SU-DHL-6 (cell line): ENCODE data around the gene KLHL36.

Experiments
- H2AFZ ChIP-seq: fragments of 200-600 bp; sonication (generic); 2 replicates; pipeline ENCODE4 v1.6.1; 2014; ENCODE audit warnings: low read depth, mild to moderate bottlenecking, moderate library complexity, mixed read lengths, antibody characterized with exemption, low read length; ENCODE audit not compliant: severe bottlenecking
- H3F3A ChIP-seq: fragments of 200-600 bp; shearing (Covaris generic); 2 replicates; pipeline ENCODE4 v1.6.0; 2016; ENCODE audit warnings: antibody characterized with exemption, mild to moderate bottlenecking; ENCODE audit not compliant: insufficient read depth
- H3K27ac ChIP-seq: fragments of 200-600 bp; sonication (generic); 2 replicates; pipeline ENCODE4 v1.5.1; 2016; ENCODE audit warnings: low read depth, mild to moderate bottlenecking, low read length, moderate library complexity, mixed read lengths
- H3K27me3 ChIP-seq: fragments of 200-600 bp; sonication (generic), shearing (Covaris generic); 2 replicates; pipeline ENCODE4 v1.6.0; 2014; ENCODE audit warnings: mild to moderate bottlenecking, low read length
- H3K36me3 ChIP-seq: fragments of 200-600 bp; sonication (generic); 2 replicates; pipeline ENCODE4 v1.6.1; 2014; ENCODE audit warnings: mild to moderate bottlenecking, low read length, mixed read lengths
- H3K4me2 ChIP-seq: fragments of 300-600, 200-600 bp; shearing (Covaris generic), sonication (generic); 2 replicates; pipeline ENCODE4 v1.6.0; 2014; ENCODE audit warnings: low read length, low read depth, mild to moderate bottlenecking; ENCODE audit not compliant: poor library complexity, severe bottlenecking
- H3K4me3 ChIP-seq: fragments of 200-600 bp; sonication (generic); 2 replicates; pipeline ENCODE4 v1.5.1; 2014; ENCODE audit warnings: antibody characterized with exemption, low read length, mild to moderate bottlenecking, mixed read lengths; ENCODE audit not compliant: insufficient read depth, poor library complexity, severe bottlenecking
- H3K79me2 ChIP-seq: fragments of 200-600 bp; sonication (generic); 2 replicates; pipeline ENCODE4 v1.6.1; 2014; ENCODE audit warnings: mild to moderate bottlenecking, low read length, moderate library complexity; ENCODE audit not compliant: insufficient read depth
- H3K9ac ChIP-seq: fragments of 200-600 bp; sonication (generic); 2 replicates; pipeline ENCODE4 v1.7.0; 2014; ENCODE audit warnings: mild to moderate bottlenecking, low read length
- H3K9me2 ChIP-seq: fragments of 200-600 bp; sonication (generic); replicated peaks from 2 replicates; pipeline ENCODE4 v1.6.1; 2014; ENCODE audit warnings: low read length; ENCODE audit not compliant: insufficient read depth
- H3K9me3 ChIP-seq: fragments of 200-600 bp; sonication (generic); 2 replicates; pipeline ENCODE4 v1.6.1; 2014; ENCODE audit warnings: low read length, mixed read lengths; ENCODE audit not compliant: insufficient read depth
- H4K20me1 ChIP-seq: fragments of 200-600 bp; sonication (generic); 2 replicates; pipeline ENCODE4 v1.6.1; 2014; ENCODE audit warnings: low read depth, mild to moderate bottlenecking, antibody characterized with exemption, low read length, moderate library complexity, mixed read lengths
- EZH2phosphoT487 ChIP-seq: fragments of 200-600 bp; sonication (generic), shearing (Covaris generic); conservative IDR thresholded peaks from 2 replicates; pipeline ENCODE4 v1.6.1; 2018; ENCODE audit warnings: mild to moderate bottlenecking, antibody characterized with exemption, low read length, moderate library complexity, mixed read lengths
- TF ChIP-seq, protein P1 (sequence below): fragments of 200-600 bp; sonication (generic); IDR thresholded peaks from one replicate; pipeline ENCODE4 v1.5.1; 2017; ENCODE audit warnings: antibody characterized with exemption, mild to moderate bottlenecking, low read length, moderate library complexity; ENCODE audit not compliant: insufficient read depth, poor library complexity, severe bottlenecking

KLHL36 gene

DNA sequence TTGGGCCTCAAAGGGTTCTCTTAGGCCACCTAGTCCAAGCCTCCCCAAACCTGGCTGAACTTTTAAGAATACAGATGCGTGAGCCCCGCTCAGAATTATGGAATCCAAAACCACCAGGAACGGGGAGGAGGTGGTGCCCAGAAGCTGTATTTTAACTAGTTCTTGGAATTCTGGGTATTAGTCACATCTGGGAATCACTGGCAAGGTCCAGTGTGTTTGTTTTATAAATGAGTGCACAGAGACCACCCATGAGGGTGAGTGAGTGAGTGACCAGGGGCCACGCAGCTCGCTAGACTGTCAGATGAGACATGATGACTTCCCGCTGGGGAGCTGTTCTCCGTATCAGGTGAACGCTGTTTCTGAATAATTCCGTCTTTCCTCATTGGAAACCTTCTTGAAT lies 14.2 kb downstream of the KLHL36 start:
- H3K4me3 ChIP-seq: no peak overlapping the region
- H4K20me1 ChIP-seq: no peaks in the 10 kb centered on the region
- no peak overlapping the region for H2AFZ ChIP-seq
- no peaks in the 10 kb centered on the region for H3K9me3 ChIP-seq
- TF ChIP-seq, protein P1, sequence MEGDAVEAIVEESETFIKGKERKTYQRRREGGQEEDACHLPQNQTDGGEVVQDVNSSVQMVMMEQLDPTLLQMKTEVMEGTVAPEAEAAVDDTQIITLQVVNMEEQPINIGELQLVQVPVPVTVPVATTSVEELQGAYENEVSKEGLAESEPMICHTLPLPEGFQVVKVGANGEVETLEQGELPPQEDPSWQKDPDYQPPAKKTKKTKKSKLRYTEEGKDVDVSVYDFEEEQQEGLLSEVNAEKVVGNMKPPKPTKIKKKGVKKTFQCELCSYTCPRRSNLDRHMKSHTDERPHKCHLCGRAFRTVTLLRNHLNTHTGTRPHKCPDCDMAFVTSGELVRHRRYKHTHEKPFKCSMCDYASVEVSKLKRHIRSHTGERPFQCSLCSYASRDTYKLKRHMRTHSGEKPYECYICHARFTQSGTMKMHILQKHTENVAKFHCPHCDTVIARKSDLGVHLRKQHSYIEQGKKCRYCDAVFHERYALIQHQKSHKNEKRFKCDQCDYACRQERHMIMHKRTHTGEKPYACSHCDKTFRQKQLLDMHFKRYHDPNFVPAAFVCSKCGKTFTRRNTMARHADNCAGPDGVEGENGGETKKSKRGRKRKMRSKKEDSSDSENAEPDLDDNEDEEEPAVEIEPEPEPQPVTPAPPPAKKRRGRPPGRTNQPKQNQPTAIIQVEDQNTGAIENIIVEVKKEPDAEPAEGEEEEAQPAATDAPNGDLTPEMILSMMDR: no peak
- no peak for TF ChIP-seq EZH2phosphoT487
- H3K9ac ChIP-seq: no peak overlapping the region
- H3K9me2 ChIP-seq: no peaks in the 10 kb centered on the region
- no peaks in the 10 kb centered on the region for H3F3A ChIP-seq
- H3K27me3 ChIP-seq: no peaks in the 10 kb centered on the region
- H3K79me2 ChIP-seq: no peaks in the 10 kb centered on the region
- H3K4me2 ChIP-seq: no peak overlapping the region
- H3K27ac ChIP-seq: no peak overlapping the region
- H3K36me3 ChIP-seq: no peaks in the 10 kb centered on the region

DNA sequence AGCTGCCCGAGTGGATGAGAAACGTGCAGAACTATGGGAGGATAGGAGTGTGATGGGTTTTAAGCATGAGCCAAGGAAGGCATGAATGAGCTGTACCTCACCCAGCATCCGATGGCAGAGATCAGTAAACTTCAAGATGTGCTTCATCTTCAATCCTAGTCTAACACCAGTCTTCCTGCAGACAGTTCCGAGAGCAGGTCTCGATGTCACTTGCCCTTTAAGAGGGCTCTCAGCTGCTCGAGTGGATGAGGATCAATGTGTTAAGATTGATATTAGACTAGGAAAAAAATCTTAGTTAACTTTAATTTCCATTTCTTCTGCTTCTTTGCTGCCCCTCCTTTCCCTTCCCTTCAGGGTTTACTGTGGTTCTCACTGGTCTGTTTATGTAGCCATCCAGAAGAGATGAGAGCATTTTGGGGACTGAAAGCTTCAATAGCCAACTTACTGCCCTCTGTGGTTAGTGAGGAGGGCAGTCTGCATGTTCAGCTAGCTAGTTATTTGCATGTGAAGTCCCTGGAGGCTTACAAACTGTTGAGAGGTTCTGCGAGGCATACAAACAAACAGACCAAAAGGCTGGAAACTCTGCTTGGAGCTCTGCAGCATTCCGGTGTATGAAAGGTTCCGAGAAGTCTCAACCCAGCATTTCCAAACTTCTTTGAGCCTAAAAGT lies 15.3 kb downstream of the KLHL36 start:
- H3K4me2 ChIP-seq: no peak overlapping the region

GRCh38 chr16:84665359-84665758 lies 17.0 kb downstream of the KLHL36 start:
- Histone ChIP-seq H3K36me3 (no peaks in the 10 kb centered on the region), H3K4me3 (no peak overlapping the region), H3K9me2 (no peaks in the 10 kb centered on the region), H4K20me1 (no peaks in the 10 kb centered on the region), H3K27me3 (no peaks in the 10 kb centered on the region), H3K9ac (no peak overlapping the region), H3F3A (no peaks in the 10 kb centered on the region), H3K4me2 (no peak overlapping the region), H3K79me2 (no peaks in the 10 kb centered on the region), H3K27ac (no peak overlapping the region), H2AFZ (no peak overlapping the region), H3K9me3 (no peaks in the 10 kb centered on the region)
- TF ChIP-seq EZH2phosphoT487: no peak
- TF ChIP-seq, protein P1: no peak

More for the DNA sequence above, 15.3 kb downstream of the KLHL36 start:
- H3K9me3 ChIP-seq: no peaks in the 10 kb centered on the region
- H3K79me2 ChIP-seq: no peaks in the 10 kb centered on the region
- no peak overlapping the region for H2AFZ ChIP-seq
- H3K4me3 ChIP-seq: no peak overlapping the region
- no peaks in the 10 kb centered on the region for H3K36me3 ChIP-seq
- H3K9me2 ChIP-seq: no peaks in the 10 kb centered on the region
- H3F3A ChIP-seq: no peaks in the 10 kb centered on the region
- TF ChIP-seq, protein P1: no peak
- no peak for TF ChIP-seq EZH2phosphoT487
- H3K27ac ChIP-seq: no peak overlapping the region
- H3K27me3 ChIP-seq: no peaks in the 10 kb centered on the region
- no peaks in the 10 kb centered on the region for H4K20me1 ChIP-seq
- H3K9ac ChIP-seq: no peak overlapping the region
